ENCODE measurements around the gene RDH8.

RDH8 gene, protein sequence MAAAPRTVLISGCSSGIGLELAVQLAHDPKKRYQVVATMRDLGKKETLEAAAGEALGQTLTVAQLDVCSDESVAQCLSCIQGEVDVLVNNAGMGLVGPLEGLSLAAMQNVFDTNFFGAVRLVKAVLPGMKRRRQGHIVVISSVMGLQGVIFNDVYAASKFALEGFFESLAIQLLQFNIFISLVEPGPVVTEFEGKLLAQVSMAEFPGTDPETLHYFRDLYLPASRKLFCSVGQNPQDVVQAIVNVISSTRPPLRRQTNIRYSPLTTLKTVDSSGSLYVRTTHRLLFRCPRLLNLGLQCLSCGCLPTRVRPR

DNA sequence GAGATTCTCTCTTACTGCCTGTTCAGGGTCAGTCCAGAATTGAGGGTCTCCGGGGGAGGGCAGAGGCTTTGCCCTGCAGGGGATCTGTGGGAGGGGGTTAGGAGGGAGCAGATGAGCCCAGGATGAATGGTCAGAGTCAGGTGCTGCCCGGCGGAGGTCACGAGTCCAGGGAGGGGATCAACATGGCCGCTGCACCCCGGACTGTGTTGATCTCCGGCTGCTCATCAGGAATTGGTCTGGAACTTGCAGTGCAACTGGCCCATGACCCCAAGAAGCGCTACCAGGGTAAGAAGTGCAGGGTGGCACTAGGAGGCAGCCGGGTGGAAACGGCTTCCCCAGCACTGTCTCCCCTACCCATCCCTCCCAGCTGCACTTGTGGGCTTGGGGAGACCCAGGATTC lies at the start of gene RDH8:
RDH8 (plus strand) TSS at position 168 of the 400 bp plus-strand sequence; CDS start at position 183, 15 bp downstream.
- DNase-seq = no peak

DNA sequence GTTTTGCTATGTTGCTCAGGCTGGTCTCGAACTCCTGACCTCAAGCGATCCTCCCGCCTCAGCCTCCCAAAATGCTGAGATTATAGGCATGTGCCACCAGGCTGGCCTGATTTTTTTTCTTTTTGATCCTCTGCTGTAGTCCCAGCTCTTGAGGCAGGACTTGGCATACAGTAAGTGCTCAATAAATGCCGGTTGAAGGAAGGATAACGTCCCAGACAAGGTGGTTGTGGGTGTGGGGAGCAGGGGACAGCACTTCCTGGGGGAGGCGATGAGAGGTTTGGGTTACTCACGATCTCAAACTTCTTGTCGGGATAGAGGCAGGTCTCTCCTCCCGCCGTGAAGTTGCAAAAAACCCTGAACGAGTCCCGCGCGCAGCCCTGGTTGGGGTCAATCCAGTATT lies 47.3 kb upstream of the RDH8 start:
- DNase-seq = no peak

DNA sequence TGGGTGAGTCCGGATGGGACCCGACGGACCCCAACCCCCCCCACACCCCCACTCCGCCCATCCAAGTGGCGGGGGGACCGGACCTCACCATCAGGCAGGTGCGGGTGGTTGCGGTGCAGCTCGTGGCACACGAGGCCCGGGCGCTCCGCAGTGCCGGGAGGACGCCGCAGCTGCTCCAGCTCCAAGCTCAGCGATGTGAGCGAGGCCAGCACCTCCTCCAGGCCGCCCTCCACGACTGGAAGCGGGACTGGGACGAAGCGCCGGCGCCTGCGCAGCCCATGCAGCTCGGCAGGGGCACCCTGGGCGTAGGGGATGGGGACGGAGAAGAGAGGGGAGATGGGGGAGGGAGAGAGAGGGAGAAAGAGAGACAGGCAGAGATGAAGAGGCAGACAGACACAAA lies 46.8 kb upstream of the RDH8 start:
- no peak for DNase-seq

DNA sequence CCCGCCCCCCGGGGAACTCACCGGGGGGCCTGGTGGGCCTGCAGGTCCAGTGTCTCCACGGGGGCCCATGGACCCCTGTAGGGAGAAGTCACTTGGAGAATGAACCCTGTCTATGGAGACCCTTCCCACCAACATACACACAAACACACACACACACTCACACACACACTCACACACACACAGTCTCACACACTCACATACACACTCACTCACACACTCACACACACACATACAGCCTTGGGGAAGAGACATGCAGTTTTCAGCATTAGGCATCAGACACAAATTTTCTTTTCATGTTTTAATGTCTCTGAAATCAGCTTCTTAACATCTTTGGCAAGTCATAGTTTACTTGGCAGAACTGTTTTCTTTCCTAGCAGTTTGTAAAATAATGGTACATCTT lies 46.0 kb upstream of the RDH8 start:
- no peak for DNase-seq

DNA sequence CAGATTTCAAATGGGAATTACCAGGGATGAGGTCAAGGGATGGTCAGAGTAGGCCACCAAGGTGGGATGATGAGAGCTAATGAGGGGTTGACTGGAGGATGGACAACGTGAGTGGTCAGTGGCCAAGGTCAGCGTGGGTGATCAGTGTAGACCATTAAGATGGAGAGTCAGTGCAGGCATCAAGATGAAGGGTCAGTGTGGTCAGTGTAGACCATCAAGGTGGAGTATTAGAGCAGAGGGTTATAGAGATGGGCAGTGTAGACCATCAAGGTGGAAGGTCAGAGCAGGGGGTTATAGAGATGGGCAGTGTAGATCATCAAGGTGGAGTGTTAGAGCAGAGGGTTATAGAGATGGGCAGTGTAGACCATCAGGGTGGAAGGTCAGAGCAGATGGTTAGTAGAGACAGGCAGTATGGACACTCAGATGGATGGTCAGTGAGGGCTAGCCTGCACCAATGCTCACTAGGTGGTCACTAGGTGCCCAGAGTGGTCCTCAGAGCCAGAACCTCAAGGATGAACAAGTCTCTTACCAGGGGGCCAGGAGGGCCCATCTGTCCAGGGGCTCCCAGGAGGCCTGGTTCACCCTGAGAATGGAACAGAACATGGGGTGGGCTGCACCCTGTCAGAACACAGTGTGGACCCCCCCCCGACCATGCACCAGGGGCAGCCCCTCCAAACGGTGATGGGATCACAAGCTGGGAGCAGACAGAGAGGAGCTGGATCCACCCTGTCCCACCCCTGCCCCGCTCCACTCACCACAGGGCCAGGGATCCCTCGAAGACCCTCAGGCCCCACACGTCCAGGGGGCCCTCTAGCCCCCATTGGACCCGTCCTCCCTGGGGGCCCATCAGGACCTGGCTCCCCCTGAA lies 44.2 kb upstream of the RDH8 start:
- DNase-seq = no peak

DNA sequence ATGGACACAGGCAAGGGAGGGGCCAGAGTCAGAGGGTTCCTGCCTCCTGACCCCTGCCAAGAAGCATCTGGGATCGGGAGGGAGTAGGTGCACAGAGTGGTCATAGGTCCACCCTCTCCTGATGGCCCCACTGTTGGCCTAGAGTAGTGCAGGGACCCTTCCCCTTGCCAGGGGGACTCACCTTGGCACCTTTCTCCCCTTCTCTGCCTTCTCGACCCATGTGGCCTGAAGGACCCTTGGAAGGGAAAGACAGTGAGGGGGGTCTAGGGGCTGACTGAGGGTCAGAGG lies 43.7 kb upstream of the RDH8 start:
- no peak for DNase-seq

DNA sequence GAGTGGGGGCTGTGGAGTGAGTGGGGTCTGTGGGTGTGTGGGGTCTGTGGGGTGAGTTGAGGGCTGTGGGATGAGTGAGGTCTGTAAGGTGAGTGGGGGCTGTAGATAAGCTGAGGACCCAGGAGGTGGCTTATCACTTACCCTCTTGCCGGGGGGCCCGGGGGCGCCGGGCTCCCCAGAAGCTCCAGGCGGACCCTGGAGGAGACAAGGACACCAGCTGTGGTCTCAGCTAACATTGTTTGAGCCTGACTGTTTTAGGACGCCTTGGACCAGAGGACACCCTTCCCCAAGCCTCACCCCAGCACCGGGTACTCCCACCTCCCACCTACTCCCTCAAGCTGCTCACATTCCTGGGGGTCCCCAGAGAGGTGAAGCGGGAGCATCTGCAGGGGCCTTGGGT lies 42.8 kb upstream of the RDH8 start:
- no peak for DNase-seq

DNA sequence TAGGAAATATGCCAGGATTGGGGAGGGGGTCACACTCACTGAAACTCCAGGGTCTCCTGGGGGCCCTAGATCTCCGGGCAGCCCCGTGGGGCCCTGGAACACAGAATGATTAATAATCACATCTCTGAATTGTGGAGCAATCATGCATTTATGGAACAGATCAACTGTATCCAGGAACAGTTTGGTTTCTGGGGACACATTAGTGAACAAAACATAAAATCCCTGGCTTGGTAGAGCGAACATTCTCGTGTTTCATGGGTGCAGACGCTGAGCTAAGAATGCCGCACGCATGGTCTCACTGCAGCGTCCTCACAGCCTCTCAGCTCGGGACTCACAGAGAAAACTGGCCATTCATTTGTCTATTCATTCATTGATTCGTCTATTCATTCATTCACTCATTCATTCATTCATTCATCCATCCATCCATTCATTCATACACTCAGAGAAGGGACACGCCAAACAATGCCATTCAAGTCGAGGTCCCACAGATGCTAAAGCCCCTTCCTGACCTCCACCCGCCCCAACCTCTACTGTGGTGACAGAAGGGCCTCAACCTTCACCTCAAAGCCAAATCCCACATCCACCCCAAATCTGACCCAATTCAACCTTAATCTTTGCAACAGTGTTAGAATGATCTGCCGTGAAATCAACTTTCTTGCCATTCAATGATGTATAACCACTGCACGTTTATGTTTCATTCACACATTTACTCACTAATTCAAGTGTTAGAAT lies 42.0 kb upstream of the RDH8 start:
- no peak for DNase-seq

DNA sequence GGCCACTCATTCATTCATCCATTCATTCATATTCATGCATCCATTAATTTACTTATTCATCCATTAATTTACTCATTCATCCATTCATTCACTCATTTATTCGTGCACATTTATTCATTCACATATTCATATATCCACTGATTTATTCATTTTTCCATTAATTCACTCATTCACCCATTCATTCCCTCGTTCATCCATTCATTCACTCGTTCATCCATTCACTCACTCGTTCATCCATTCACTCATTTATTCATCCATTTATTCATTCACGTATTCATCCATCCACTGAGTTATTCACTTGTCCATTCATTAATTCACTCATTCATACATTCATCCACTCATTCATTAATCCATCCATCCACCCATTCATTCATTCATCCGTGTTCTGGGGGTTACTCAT lies 41.2 kb upstream of the RDH8 start:
- DNase-seq = no peak

DNA sequence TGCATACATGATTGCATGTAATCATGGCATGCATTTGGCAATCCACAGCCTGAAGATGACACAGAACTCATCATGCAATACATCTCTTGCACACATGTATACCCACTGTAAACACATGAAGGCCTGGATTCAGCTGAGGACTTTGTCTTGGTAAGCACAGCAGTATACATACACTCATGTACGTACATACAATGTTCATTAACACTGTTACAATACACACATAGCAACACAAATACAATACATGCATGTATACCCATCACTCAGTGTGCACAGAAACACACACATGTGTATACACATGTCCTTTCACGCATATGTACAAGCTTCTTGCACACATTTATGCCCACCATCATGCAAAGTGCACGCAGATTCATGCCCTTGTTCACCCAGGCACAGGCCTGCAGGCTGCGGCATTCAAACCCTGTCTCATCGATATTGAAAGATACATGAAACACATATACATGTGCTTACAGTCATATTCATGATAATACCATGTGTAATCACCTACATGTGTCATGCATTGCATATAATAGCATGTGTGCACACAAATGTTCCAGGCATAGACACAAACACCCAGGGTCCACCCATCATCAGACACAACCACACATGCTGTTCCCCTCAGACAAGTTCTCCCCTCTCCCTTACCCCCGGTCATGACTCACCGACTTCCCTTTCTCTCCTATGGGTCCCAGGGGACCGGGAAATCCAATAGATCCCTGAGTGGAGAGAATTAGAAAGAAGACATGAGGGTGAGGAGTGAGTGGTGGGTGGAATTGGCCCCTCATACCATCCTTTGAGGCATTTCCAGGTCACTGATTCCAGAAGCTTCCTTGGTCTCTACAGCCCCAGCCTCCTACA lies 31.6 kb upstream of the RDH8 start:
- no peak for DNase-seq

DNA sequence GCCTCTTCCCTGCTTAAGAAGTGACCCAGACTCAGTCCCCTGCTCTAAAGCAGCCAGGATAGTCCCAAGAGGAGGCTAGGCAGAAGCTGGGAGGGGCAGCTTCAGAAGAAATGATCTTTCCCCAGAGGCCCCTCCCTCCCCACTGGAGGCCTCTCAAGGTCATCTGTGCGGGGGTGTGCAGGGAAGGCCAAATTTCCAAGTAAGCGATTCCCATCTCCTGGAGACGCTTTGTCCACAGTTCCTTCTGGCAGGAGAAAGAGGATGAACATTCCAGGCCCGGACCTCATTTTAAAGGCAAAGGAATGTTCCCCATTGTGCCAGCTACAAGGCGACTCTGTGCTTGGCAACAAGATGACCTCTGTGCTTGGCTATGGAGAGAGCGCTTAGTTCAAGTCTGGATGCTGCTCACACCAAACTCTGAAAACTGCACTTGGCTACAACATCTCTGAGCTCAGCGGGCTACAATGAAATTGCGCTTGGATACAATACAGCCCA lies 26.4 kb upstream of the RDH8 start:
- DNase-seq = no peak

DNA sequence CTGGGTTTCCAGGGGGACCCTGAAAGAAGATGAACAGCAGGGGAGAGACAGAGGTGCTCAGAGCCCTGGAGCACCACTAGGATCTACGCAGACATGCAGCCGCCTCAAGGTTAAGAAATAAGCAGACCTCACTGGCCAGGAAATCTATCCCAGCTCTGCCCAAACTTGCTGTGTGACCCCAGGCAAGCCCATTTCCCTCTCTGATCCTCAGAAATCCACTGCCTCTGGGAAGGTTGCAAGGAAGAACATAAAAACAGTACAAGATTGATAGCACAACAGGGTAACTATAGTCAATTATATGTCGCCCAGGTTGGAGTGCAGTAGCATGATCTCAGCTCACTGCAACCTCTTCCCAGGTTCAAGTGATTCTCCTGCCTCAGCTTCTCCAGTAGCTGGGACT lies 23.8 kb upstream of the RDH8 start:
- no peak for DNase-seq

DNA sequence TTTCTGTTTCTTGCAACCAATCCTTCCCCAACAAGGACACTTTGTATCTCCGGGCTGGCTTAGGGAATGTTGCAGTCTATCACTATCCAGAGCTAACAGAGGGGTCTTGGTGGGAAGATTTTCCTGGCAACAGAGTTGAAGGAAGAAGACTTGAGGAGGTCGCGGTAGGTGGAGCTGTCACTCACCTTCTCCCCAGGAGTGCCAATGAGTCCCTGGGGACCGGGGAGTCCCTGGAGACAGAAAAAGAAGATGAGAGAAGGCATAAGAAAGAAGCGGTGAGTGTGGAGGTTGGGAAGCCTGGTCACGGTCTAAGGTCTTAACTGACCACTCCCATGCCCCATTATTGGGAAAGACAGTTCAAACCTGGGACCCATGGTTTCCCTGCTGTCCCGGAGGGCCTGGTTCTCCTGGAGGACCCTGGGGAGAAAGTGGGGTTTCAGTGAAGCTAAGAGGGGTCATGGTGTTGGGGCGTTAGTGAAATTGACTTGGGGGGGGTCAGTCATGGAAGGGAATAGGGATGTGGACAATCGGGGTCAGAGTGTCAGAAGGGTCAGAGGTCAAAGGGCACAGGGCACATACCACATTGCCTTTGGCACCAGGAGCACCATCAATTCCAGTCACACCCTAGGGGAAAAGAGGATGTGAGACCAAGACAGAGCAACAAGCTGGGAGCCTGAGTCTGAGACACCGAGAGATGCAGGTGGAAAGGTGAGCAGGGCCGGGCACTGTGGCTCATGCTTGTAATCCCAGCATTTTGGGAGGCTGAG lies 21.7 kb upstream of the RDH8 start:
- DNase-seq = no peak

DNA sequence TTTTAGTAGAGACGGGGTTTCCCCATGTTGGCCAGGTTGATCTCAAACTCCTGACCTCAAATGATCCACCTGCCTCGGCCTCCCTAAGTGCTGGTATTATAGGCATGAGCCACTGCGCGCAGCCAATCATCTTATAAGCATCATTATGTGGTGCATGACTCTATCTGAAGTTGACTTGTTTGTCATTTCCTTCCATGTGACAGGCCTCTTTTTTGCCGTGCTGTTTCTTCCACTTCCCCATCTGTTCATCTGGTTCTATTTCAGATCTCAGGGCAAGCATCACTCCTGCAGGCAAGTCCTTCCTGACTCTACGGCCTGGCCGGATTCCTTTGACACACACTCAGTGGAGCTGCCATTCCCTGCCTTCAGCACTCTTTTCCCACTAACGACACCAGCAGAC lies 18.2 kb upstream of the RDH8 start:
- DNase-seq = no peak

DNA sequence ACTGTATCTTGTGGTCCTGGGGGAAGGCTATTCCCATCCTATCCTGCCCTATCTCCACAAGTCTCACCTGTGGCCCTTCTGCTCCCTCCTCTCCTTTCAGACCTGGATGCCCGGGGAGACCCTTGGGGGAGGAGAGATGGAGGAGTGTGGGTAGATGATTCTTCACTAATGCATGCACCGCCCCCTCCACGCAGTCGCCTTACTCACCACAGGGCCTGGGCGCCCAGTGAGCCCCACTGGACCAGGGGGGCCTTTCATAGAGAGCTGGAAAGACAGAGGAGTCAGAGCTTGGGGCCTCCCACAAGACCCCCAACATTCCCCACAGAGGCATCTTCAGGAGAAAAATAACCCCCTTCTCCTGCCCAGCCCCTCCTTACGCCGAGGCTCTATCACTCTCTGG lies 17.3 kb upstream of the RDH8 start:
- DNase-seq = no peak

DNA sequence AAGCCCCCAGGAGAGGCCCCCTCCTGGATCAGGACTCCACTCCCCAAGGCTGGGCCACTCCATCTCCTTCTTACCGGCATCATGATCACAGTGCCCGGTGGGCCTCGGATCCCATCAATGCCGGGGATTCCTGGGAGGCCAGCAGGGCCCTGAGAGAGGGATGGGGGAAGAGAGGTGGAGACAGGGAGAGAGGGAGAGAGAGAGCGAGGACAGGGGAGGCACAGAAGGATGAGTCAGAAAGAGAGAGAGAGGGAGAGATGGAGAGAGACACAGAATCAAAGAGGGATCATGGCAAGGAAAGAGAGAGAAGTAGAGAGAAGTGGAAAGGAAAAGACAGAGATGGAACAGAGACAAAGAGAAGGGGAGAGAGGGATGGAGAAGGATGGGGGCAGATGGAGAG lies 16.7 kb upstream of the RDH8 start:
- DNase-seq = no peak

DNA sequence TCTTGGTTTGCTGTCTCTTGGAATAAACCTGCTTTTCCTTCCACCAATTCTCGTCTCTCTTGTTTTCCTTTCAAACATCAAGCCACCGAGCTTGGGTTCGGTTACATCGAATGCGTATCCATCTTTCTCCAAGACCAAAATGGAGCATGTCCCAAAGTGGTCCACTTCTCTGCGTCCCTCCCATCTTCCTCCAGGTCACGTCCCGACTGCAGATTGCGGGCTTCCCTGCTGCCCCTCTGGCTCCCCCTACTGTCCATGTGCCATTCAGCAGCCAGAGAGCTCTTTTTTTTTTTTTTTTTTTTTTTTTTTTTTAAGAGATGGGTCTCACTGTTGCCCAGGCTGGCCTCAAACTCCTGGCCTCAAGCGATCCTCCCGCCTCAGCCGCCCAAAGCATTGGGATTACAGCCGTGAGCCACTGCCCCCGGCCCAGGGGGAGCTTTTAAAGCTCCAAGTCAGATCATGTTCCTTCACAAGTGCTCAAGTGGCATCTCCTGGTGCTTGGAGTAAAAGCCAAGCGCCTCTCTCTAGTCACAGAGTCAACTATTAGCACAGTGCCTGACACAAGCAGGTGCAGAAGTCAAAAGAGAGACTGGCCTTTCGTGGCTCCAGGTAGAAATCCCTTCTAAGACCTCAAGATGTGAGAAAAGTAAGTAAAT lies 13.0 kb upstream of the RDH8 start:
- DNase-seq = peak; percentile 52

DNA sequence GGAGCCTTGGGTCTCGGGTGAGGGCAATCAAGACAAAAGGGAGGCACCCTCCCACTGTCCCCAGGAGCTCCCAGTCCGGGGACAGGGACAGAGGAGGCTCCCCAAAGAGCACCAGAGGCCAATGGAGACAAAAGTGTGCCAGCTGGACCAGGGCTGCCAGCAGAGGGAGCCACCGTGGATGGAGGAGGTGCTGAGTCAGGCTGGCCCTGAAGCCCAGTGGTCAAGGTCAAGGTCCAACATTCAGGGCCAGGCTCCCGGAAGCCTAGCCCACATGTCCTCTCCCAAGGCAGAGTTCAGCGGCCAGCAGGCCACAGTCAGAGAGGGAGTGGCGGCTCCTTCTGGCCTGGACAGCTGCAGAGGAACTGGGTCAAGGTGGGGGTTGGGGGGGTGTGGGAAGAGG lies 11.4 kb upstream of the RDH8 start:
- DNase-seq = no peak

DNA sequence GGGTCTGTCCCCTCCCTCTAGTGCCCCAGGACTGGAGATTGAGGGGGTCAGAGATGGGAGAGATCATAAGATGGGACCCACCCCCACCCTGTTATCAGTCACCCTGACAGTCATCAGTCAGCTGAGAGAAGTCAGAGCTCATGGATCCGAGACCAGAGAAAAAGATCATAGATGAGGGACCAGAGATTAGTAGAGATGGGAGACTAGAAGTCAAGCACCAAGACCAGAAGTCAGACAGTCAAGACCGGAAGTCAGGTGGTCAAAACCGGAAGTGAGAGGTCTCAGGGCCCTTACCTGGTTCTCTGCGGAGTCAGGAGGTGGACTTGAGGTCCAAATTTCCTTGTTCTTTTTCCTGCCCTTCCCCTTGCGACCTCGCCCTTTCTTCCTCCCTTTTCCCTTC lies 10.0 kb upstream of the RDH8 start:
- no peak for DNase-seq

DNA sequence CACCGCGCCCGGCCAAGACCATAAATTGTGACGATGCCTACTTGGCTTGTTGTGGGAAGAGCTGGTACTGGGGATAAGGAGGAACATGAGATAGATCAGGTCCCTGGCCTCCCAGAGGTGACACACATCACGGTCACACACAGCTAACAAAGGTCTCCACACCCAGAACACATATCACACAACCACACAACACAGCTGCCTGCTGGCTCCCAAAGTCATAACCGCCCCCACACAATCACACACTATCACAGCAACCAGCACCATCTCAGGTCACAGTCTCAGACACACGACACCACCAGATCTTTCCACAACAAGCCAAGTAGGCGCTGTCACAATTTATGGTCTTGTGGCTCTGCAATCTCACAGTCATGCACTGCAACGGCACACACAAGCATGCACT lies 8.7 kb upstream of the RDH8 start:
- DNase-seq = no peak

DNA sequence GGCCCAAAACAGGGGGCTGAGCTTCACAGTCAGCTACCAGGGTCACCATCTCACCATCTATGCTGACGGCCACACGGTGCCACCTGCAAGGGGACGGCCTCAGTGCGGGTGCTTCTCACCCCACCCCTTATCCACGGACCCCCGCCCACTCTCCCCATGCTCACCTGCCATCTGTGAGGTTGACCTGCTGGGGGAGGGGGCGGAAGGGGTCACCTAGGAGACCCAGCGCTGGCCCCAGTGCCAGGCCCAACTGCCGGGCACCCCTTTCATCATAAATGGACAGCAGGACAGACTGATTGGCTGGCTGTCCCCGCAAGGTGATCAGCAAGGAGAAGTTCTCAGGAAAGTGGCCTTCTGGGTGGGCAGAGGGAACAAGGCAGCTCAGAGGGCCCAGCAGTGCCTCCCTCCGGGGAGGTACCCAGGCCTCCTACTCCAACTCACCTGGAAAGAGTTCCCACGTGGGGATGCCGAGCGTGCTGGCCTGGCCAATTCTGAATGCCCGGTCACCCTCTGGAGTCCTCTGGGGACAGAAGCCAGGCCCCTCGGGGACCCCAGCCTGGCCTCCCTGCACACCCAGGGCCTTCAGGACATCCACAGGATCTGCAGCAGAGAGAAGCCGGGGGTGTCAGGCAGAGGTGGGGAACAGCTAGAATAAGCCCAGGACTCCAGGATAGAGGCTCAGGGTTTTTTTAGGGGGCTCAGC lies 7.5 kb upstream of the RDH8 start:
- no peak for DNase-seq
